Trophoblast cell (in vitro differentiated cells and primary cell): ENCODE measurements around the gene ARRDC1.
"Not testable (repeated sequence)": the region's sequence is repeated elsewhere in the genome, so short reads cannot be mapped to it uniquely, and the experiment has no call there.

Source experiments
- DNase-seq, 2 donors: peaks; one replicate each; pipeline ENCODE4 v3.0.0-alpha.2; 2016
- H2AFZ ChIP-seq: 2 replicates; pipeline ENCODE4 v1.6.1; 2013; ENCODE audit warnings: low read length, moderate library complexity, mild to moderate bottlenecking; ENCODE audit not compliant: insufficient read depth, poor library complexity
- H2AK5ac ChIP-seq: 2 replicates; pipeline ENCODE4 v1.6.1; 2013; ENCODE audit warnings: mild to moderate bottlenecking, low read length
- H2BK120ac ChIP-seq: 2 replicates; pipeline ENCODE4 v1.6.1; 2013; ENCODE audit warnings: low read length, mild to moderate bottlenecking, moderate library complexity; ENCODE audit not compliant: insufficient read depth, poor library complexity
- H2BK12ac ChIP-seq: 2 replicates; pipeline ENCODE4 v1.6.1; 2013; ENCODE audit warnings: mild to moderate bottlenecking, low read length, moderate library complexity
- H2BK5ac ChIP-seq: 2 replicates; pipeline ENCODE4 v1.6.1; 2013; ENCODE audit warnings: low read length, low read depth, moderate library complexity, mild to moderate bottlenecking; ENCODE audit not compliant: poor library complexity
- H3K14ac ChIP-seq: 2 replicates; pipeline ENCODE4 v1.6.1; 2013; ENCODE audit warnings: mild to moderate bottlenecking, low read length
- H3K18ac ChIP-seq: 2 replicates; pipeline ENCODE4 v1.6.1; 2013; ENCODE audit warnings: mild to moderate bottlenecking, low read length
- H3K23ac ChIP-seq: 2 replicates; pipeline ENCODE4 v1.6.1; 2013; ENCODE audit warnings: low read length
- H3K27ac ChIP-seq: 2 replicates; pipeline ENCODE4 v1.5.1; 2013; ENCODE audit warnings: low read depth, mild to moderate bottlenecking, inconsistent platforms, low read length, moderate library complexity
- H3K27me3 ChIP-seq: 2 replicates; pipeline ENCODE4 v1.6.1; 2013; ENCODE audit warnings: inconsistent platforms, mild to moderate bottlenecking, low read length, moderate library complexity; ENCODE audit not compliant: insufficient read depth
- H3K36me3 ChIP-seq, 2 experiments: 1 replicate in 1 of 2; 2 replicates in 1 of 2; pipeline ENCODE4 v1.6.1; 2013; ENCODE audit warnings: low read length in 2 of 2, mild to moderate bottlenecking in 2 of 2, moderate library complexity in 1 of 2; ENCODE audit not compliant: insufficient read depth in 2 of 2, control insufficient read depth in 1 of 2
- H3K4ac ChIP-seq: 2 replicates; pipeline ENCODE4 v1.6.1; 2013; ENCODE audit warnings: low read depth, mild to moderate bottlenecking, low read length, moderate library complexity
- H3K4me1 ChIP-seq, 2 experiments: 1 replicate in 1 of 2; 2 replicates in 1 of 2; pipeline ENCODE4 v1.6.1; 2013; ENCODE audit warnings: low read length in 2 of 2, mild to moderate bottlenecking in 2 of 2, moderate library complexity in 1 of 2; ENCODE audit not compliant: insufficient read depth in 2 of 2, control insufficient read depth in 1 of 2
- H3K4me2 ChIP-seq: 2 replicates; pipeline ENCODE4 v1.6.1; 2013; ENCODE audit warnings: inconsistent platforms, mild to moderate bottlenecking, low read length, moderate library complexity
- H3K4me3 ChIP-seq: 2 replicates; pipeline ENCODE4 v1.5.1; 2013; ENCODE audit warnings: mild to moderate bottlenecking, low read depth, low read length, inconsistent platforms
- H3K79me1 ChIP-seq: one replicate; pipeline ENCODE4 v1.6.1; 2013; ENCODE audit warnings: low read length
- H3K79me2 ChIP-seq: 2 replicates; pipeline ENCODE4 v1.6.1; 2013; ENCODE audit warnings: low read length, mild to moderate bottlenecking; ENCODE audit not compliant: control insufficient read depth, insufficient read depth, poor library complexity
- H3K9ac ChIP-seq: 2 replicates; pipeline ENCODE4 v1.6.1; 2013; ENCODE audit warnings: mild to moderate bottlenecking, low read length
- H3K9me3 ChIP-seq: 2 replicates; pipeline ENCODE4 v1.6.1; 2013; ENCODE audit warnings: low read depth, mild to moderate bottlenecking, control low read depth, inconsistent platforms, low read length; ENCODE audit not compliant: insufficient read depth
- H4K12ac ChIP-seq: 2 replicates; pipeline ENCODE4 v1.6.1; 2013; ENCODE audit warnings: low read depth, mild to moderate bottlenecking, low read length, moderate library complexity
- H4K8ac ChIP-seq: 2 replicates; pipeline ENCODE4 v1.6.1; 2013; ENCODE audit warnings: low read depth, mild to moderate bottlenecking, low read length, moderate library complexity
- H4K91ac ChIP-seq: one replicate; pipeline ENCODE4 v1.6.1; 2013; ENCODE audit warnings: low read depth, mild to moderate bottlenecking, low read length, moderate library complexity
- WGBS: extraction: QIAGEN DNeasy Blood & Tissue Kit; methylation state at CpG from one replicate; pipeline ENCODE4 v1.1.7; 2013; ENCODE audit warnings: missing lambda C conversion rate; ENCODE audit not compliant: insufficient read length, insufficient coverage; ENCODE audit errors: extremely low coverage; 5-methylcytosine and 5-hydroxymethylcytosine counted together

ARRDC1 gene

DNA sequence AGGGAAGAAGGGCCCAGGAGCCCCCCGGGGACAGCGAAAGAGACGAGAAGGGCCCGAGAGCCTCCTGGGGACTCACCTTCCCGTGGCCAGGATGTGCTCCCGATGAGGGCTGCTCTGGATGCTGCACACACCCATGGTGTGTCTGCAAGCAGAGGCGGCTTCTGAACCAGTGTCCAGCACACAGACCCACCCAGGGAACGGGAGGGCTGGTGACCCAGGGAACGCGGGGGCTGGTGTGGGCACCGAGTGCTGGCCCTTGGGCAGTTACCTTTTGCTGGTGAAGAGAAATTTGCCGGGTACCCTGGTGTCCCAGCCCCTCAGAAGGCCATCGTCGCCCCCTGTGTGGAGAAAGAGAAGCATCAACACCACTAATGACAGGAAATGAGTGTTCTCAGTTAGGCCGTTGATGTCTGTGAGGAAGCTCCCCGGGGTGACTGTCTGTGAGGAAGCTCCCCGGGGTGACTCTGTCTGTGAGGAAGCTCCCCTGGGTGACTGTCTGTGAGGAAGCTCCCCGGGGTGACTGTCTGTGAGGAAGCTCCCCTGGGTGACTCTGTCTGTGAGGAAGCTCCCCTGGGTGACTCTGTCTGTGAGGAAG, 40.6 kb upstream of the ARRDC1 start:
- peaks cover 5% of the 10 kb centered on the region for H3K9me3 ChIP-seq

GRCh38 chr9:137568445-137568844, 37.0 kb upstream of the ARRDC1 start:
- no CpG with 5 or more reads among the region's 5 CpGs for WGBS
- not testable (repeated sequence) for H3K4me2 ChIP-seq, H2BK5ac ChIP-seq, H3K27ac ChIP-seq, H3K23ac ChIP-seq, DNase-seq, H3K4ac ChIP-seq, H4K91ac ChIP-seq, H3K79me2 ChIP-seq, H2AK5ac ChIP-seq, H4K8ac ChIP-seq, H4K12ac ChIP-seq, H3K14ac ChIP-seq, H3K18ac ChIP-seq, H2BK120ac ChIP-seq, H3K4me3 ChIP-seq, H3K9me3 ChIP-seq, H3K79me1 ChIP-seq, H3K4me1 ChIP-seq, H3K9ac ChIP-seq, H2AFZ ChIP-seq, H2BK12ac ChIP-seq, H3K27me3 ChIP-seq
- peaks cover 28 to 41% of the 10 kb centered on the region in 2 experiments for H3K36me3 ChIP-seq

More for the DNA sequence above, 40.6 kb upstream of the ARRDC1 start:
- no peak overlapping the region for H3K18ac ChIP-seq
- H3K27me3 ChIP-seq, result no peaks in the 10 kb centered on the region
- no peak overlapping the region for H2BK120ac ChIP-seq
- H4K91ac ChIP-seq, result no peak overlapping the region
- no peak overlapping the region for H2BK5ac ChIP-seq
- no peak overlapping the region for H2AK5ac ChIP-seq
- no peaks in the 10 kb centered on the region for H3K79me2 ChIP-seq
- no peak overlapping the region for H3K4me2 ChIP-seq
- DNase-seq, result no peak
- no CpG with 5 or more reads among the region's 18 CpGs for WGBS
- no peak overlapping the region for H2BK12ac ChIP-seq
- H3K27ac ChIP-seq, result no peak overlapping the region
- no peak overlapping the region for H4K8ac ChIP-seq
- H3K79me1 ChIP-seq, result no peaks in the 10 kb centered on the region
- H3K4ac ChIP-seq, result no peak overlapping the region
- H3K4me3 ChIP-seq, result no peak overlapping the region
- no peak overlapping the region for H3K14ac ChIP-seq
- H4K12ac ChIP-seq, result no peak overlapping the region
- no peak overlapping the region for H3K9ac ChIP-seq
- no peak overlapping the region for H2AFZ ChIP-seq
- no peak overlapping the region for H3K23ac ChIP-seq
- peaks cover 28 to 36% of the 10 kb centered on the region in 2 experiments for H3K36me3 ChIP-seq
- H3K4me1 ChIP-seq, result no peaks in the 10 kb centered on the region

- no peak overlapping the region for H2AK5ac ChIP-seq
- peaks cover 26 to 37% of the 10 kb centered on the region in 2 experiments for H3K36me3 ChIP-seq
- no peak overlapping the region for H2BK12ac ChIP-seq
- no peak overlapping the region for H2BK5ac ChIP-seq
- DNase-seq, result no peak
- no peak overlapping the region for H3K4me2 ChIP-seq
- no peak overlapping the region for H4K12ac ChIP-seq
- no peaks in the 10 kb centered on the region for H3K79me2 ChIP-seq
- H3K79me1 ChIP-seq, result no peaks in the 10 kb centered on the region
- no peak overlapping the region for H3K14ac ChIP-seq
- H3K27me3 ChIP-seq, result no peaks in the 10 kb centered on the region
- H2AFZ ChIP-seq, result no peak overlapping the region
- no peak overlapping the region for H4K91ac ChIP-seq
- H2BK120ac ChIP-seq, result no peak overlapping the region
- H3K4me1 ChIP-seq, result no peaks in the 10 kb centered on the region
- 100% methylated on average over 3 of the region's 5 CpGs for WGBS
- no peak overlapping the region for H3K9ac ChIP-seq
- H3K4me3 ChIP-seq, result no peak overlapping the region
- H3K4ac ChIP-seq, result no peak overlapping the region
- H3K18ac ChIP-seq, result no peak overlapping the region
- no peak overlapping the region for H3K23ac ChIP-seq
- H3K27ac ChIP-seq, result no peak overlapping the region
- peaks cover 5% of the 10 kb centered on the region for H3K9me3 ChIP-seq
- no peak overlapping the region for H4K8ac ChIP-seq
Observed at GRCh38 chr9:137569609-137570203, 35.8 kb upstream of the ARRDC1 start.

GRCh38 chr9:137570566-137570965, 34.9 kb upstream of the ARRDC1 start:
- Histone ChIP-seq H3K4me1 (no peaks in the 10 kb centered on the region), H3K27ac (no peak overlapping the region), H2AFZ (no peak overlapping the region), H3K79me2 (no peaks in the 10 kb centered on the region), H4K12ac (no peak overlapping the region), H2AK5ac (no peak overlapping the region), H2BK12ac (no peak overlapping the region), H3K9me3 (peaks cover 4% of the 10 kb centered on the region), H3K4me2 (no peak overlapping the region), H3K4me3 (no peak overlapping the region), H3K79me1 (no peaks in the 10 kb centered on the region), H3K4ac (no peak overlapping the region), H4K8ac (no peak overlapping the region), H4K91ac (no peak overlapping the region), H2BK120ac (no peak overlapping the region), H2BK5ac (no peak overlapping the region), H3K36me3 (peaks cover 30 to 42% of the 10 kb centered on the region in 2 experiments), H3K27me3 (no peaks in the 10 kb centered on the region), H3K23ac (no peak overlapping the region), H3K18ac (no peak overlapping the region), H3K14ac (no peak overlapping the region), H3K9ac (peak overlapping the region; percentile 38)
- no peak for DNase-seq
- no CpG with 5 or more reads among the region's 3 CpGs for WGBS
